ENCODE data around the gene GOSR1. TPM values are rescaled to one million over a fixed set of nuclear protein-coding genes. Genes with fewer than 3 reads are reported as not detected.
"Not testable (repeated sequence)": the region's sequence is repeated elsewhere in the genome, so short reads cannot be mapped to it uniquely, and the experiment has no call there.

The GOSR1 gene
- total RNA-seq, 2 donors from 2014 or later = 31.5 to 43.1 TPM

GRCh38 chr17:30564422-30565072, 87.3 kb downstream of the GOSR1 start:
- H3K36me3 Mint-ChIP-seq; H3K27ac Mint-ChIP-seq; H3K9me3 Mint-ChIP-seq; ATAC-seq; DNase-seq (ENCODE audit: low spot score in 2 of 2): not testable (repeated sequence)

- no peak overlapping the region for H3K27ac Mint-ChIP-seq
- H3K9me3 Mint-ChIP-seq = no peaks in the 10 kb centered on the region
- no peak for ATAC-seq
- no peaks in the 10 kb centered on the region for H3K36me3 Mint-ChIP-seq
- DNase-seq (ENCODE audit: low spot score in 2 of 2) = no peak
Measured at GRCh38 chr17:30565073-30565935, 88.1 kb downstream of the GOSR1 start.

- not testable (repeated sequence) for ATAC-seq; H3K36me3 Mint-ChIP-seq; DNase-seq (ENCODE audit: low spot score in 2 of 2); H3K27ac Mint-ChIP-seq; H3K9me3 Mint-ChIP-seq
Measured at GRCh38 chr17:30566104-30566503, 88.9 kb downstream of the GOSR1 start.

GRCh38 chr17:30566516-30567225, 89.5 kb downstream of the GOSR1 start:
- not testable (repeated sequence) for H3K9me3 Mint-ChIP-seq; H3K36me3 Mint-ChIP-seq; H3K27ac Mint-ChIP-seq; DNase-seq (ENCODE audit: low spot score in 2 of 2); ATAC-seq

GRCh38 chr17:30567231-30568116, 90.3 kb downstream of the GOSR1 start:
- Mint-ChIP-seq H3K27ac (no peak overlapping the region), H3K9me3 (no peaks in the 10 kb centered on the region), H3K36me3 (no peaks in the 10 kb centered on the region)
- ATAC-seq = no peak
- no peak for DNase-seq (ENCODE audit: low spot score in 2 of 2)

GRCh38 chr17:30568117-30568430, 90.9 kb downstream of the GOSR1 start:
- Mint-ChIP-seq H3K9me3 (no peaks in the 10 kb centered on the region), H3K27ac (no peak overlapping the region), H3K36me3 (no peaks in the 10 kb centered on the region)
- no peak for DNase-seq (ENCODE audit: low spot score in 2 of 2)
- no peak for ATAC-seq

GRCh38 chr17:30569531-30570175, 92.4 kb downstream of the GOSR1 start:
- ATAC-seq; DNase-seq (ENCODE audit: low spot score in 2 of 2); H3K36me3 Mint-ChIP-seq; H3K9me3 Mint-ChIP-seq; H3K27ac Mint-ChIP-seq: not testable (repeated sequence)

GRCh38 chr17:30570191-30570590, 93.0 kb downstream of the GOSR1 start:
- no peaks in the 10 kb centered on the region for H3K36me3 Mint-ChIP-seq
- H3K9me3 Mint-ChIP-seq = no peaks in the 10 kb centered on the region
- H3K27ac Mint-ChIP-seq = no peak overlapping the region
- ATAC-seq (no peak), DNase-seq (ENCODE audit: low spot score in 2 of 2) (no peak)

GRCh38 chr17:30570596-30571265, 93.5 kb downstream of the GOSR1 start:
- Mint-ChIP-seq H3K36me3 (no peaks in the 10 kb centered on the region), H3K9me3 (no peaks in the 10 kb centered on the region), H3K27ac (no peak overlapping the region)
- ATAC-seq (no peak), DNase-seq (ENCODE audit: low spot score in 2 of 2) (no peak)

- not testable (repeated sequence) for H3K9me3 Mint-ChIP-seq; DNase-seq (ENCODE audit: low spot score in 2 of 2); H3K27ac Mint-ChIP-seq; ATAC-seq; H3K36me3 Mint-ChIP-seq
Measured at GRCh38 chr17:30571404-30571803, 94.2 kb downstream of the GOSR1 start.

- no peaks in the 10 kb centered on the region for H3K36me3 Mint-ChIP-seq
- H3K27ac Mint-ChIP-seq = no peak overlapping the region
- no peaks in the 10 kb centered on the region for H3K9me3 Mint-ChIP-seq
- no peak for DNase-seq (ENCODE audit: low spot score in 2 of 2)
- no peak for ATAC-seq
Measured at GRCh38 chr17:30571921-30572320, 94.7 kb downstream of the GOSR1 start.

GRCh38 chr17:30572651-30573554, 95.7 kb downstream of the GOSR1 start:
- not testable (repeated sequence) for ATAC-seq; H3K36me3 Mint-ChIP-seq; H3K9me3 Mint-ChIP-seq; DNase-seq (ENCODE audit: low spot score in 2 of 2)
- H3K27ac Mint-ChIP-seq = peak overlapping the region in 1 of 2 donors; percentile 52

- no peaks in the 10 kb centered on the region for H3K9me3 Mint-ChIP-seq
- ATAC-seq (no peak), DNase-seq (ENCODE audit: low spot score in 2 of 2) (no peak)
- H3K27ac Mint-ChIP-seq = no peak overlapping the region
- H3K36me3 Mint-ChIP-seq = no peaks in the 10 kb centered on the region
Measured at GRCh38 chr17:30573603-30574175, 96.5 kb downstream of the GOSR1 start.

- H3K27ac Mint-ChIP-seq; H3K36me3 Mint-ChIP-seq; H3K9me3 Mint-ChIP-seq; DNase-seq (ENCODE audit: low spot score in 2 of 2); ATAC-seq: not testable (repeated sequence)
Measured at GRCh38 chr17:30574309-30574708, 97.1 kb downstream of the GOSR1 start.

All from activated naive CD4-positive, alpha-beta T cell treated with anti-CD3 and anti-CD28 coated beads, Interleukin-2, amount 50 U/mL, for 72 hours (primary cell).